GM18499 (cell line): ENCODE results near the gene LAMA5.
"Not testable (repeated sequence)": the region's sequence is repeated elsewhere in the genome, so short reads cannot be mapped to it uniquely, and the experiment has no call there.

Experiments
- ATAC-seq: cut with Tn5 transposase; IDR thresholded peaks from one replicate; pipeline ENCODE4 v1.9.1; 2021; ENCODE audit warnings: moderate number of reproducible peaks; ENCODE audit not compliant: insufficient read depth, unreplicated experiment

The LAMA5 gene

GRCh38 chr20:62389601-62390087 is 22.5 kb upstream of the LAMA5 start:
- ATAC-seq: no peak

- no peak for ATAC-seq
Measured at GRCh38 chr20:62388839-62389600, 21.9 kb upstream of the LAMA5 start.

DNA sequence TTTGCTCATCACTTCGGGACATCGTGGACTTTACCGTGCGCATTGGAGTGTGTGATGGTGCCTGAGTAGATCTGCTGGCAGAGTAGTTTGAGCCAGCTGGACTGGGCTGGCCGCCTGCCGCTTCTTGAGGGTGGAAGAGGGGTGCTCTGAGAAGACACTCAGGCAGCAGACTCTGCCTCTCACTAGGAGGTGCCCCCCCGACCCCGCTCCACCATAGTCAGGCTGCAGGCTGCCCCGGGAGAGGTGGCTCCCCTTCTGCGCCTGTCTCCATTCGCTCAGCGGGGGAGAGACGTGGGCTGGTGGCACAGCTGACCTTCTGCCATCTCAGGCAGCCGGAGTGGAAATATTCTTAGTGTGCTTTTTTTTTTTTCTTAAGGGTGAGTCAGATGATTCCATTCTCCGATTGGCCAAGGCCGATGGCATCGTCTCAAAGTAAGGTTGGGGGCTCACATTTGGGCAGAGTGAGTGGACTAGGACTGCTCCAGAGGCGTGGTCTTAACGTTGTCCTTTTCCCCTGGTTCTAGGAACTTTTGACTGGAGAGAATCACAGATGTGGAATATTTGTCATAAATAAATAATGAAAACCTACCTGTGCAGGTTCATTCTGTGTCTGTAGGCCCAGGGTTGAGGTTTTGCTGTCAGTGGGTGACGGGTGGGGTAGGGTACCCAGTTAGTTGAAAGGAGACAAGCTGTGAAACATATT is 21.0 kb upstream of the LAMA5 start:
- ATAC-seq: no peak

DNA sequence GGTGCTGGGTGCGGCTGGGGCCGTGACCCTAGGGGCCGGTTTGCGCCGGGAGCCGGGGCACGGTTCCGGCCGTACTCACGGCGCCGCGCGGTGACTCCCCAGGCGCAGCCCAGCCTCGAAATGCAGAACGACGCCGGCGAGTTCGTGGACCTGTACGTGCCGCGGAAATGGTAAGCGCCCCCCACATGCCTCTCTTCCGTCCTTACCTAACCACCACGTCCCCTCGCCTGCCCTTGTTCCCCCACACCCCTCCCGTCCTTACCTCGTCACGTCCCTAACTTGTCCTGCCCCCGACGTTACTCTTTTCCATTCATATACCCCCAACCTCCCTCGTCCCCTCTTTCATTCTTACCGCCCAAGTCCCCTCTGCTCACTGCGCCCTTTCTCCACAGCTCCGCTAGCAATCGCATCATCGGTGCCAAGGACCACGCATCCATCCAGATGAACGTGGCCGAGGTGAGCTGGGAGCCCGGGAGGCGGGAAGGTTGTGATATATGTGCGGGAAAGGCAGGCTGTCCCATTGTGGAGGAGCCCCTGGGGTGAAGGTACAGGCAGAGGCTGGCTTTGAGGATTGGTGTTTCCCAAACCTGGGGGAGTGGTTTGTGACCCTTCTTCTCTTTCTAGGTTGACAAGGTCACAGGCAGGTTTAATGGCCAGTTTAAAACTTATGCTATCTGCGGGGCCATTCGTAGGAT is 20.3 kb upstream of the LAMA5 start:
- no peak for ATAC-seq

GRCh38 chr20:62386383-62387218 is 19.5 kb upstream of the LAMA5 start, which contains the start of gene RPS21:
Gene RPS21 (plus strand): TSS chr20:62387103. CDS start chr20:62387339, 236 bp downstream.
- ATAC-seq: peak; percentile 63

GRCh38 chr20:62382306-62383198 is 15.4 kb upstream of the LAMA5 start:
- no peak for ATAC-seq

DNA sequence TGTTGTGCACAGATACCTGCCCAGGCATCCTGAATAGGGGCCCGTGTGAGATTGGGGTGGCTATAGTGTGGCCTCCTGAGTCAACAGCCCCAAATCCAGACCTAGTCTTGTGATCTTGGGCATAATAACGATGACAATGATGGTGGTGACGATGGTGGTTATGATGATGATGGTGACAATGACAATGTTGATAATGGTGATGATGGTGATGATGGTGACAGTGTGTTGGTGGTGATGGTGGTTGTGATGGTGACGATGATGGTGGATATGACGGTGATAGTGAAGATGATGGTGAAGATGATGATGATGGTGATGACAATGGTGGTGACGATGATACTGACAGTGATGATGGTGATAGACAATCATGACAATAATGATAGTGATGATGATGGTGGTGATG is 14.7 kb upstream of the LAMA5 start:
- no peak for ATAC-seq

DNA sequence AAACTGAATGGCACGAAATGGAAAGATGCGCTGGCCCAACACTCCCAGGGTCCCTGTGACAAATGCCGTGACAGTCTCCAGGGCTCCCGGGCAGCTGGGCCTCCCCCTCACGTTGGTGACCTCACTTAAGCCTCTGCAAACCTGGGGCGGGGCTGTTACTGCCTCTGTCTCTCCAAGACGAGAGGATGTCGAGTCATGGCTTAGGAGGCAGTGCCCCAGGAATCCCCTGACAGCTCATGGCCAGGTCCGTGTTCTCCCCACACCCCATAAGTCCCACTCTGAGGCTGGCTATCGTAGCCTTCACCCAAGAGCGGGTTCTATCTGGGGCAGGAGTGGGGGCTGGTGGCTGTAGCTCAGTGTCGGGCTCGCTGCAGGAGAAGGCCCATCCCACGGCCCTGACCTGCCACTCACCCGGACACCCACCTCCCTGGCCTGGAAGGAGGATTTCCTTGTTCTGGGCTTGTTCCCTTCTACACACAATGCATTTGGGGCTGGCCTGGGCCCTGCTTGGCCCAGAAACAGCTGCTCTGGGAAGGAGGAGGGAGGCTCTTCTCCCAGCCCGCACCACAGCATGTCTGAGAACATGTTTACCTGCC is 14.2 kb upstream of the LAMA5 start:
- ATAC-seq: no peak

DNA sequence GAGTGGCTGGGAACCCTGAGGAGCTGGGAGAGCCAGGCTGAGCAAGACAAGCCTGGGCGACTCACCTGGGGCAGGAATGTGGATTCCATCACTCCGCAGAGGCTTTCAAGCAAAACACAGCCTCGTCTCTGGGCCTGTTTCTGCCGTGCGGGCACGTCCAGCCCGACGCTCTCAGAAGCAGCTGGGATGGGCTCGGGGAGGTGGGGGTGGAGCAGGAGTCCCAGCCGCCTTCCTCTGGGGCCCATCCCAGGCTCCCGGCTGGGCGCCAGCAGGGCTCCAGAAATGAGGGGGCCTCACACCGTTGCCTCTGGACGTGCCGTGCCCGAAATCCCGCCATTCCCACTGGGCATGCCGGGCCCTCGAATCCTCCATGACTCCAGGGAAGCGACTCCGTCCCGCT is 11.1 kb upstream of the LAMA5 start:
- no peak for ATAC-seq

- no peak for ATAC-seq
Measured at GRCh38 chr20:62377615-62378178, 10.6 kb upstream of the LAMA5 start.

- no peak for ATAC-seq
Measured at GRCh38 chr20:62377064-62377461, 10.0 kb upstream of the LAMA5 start.

DNA sequence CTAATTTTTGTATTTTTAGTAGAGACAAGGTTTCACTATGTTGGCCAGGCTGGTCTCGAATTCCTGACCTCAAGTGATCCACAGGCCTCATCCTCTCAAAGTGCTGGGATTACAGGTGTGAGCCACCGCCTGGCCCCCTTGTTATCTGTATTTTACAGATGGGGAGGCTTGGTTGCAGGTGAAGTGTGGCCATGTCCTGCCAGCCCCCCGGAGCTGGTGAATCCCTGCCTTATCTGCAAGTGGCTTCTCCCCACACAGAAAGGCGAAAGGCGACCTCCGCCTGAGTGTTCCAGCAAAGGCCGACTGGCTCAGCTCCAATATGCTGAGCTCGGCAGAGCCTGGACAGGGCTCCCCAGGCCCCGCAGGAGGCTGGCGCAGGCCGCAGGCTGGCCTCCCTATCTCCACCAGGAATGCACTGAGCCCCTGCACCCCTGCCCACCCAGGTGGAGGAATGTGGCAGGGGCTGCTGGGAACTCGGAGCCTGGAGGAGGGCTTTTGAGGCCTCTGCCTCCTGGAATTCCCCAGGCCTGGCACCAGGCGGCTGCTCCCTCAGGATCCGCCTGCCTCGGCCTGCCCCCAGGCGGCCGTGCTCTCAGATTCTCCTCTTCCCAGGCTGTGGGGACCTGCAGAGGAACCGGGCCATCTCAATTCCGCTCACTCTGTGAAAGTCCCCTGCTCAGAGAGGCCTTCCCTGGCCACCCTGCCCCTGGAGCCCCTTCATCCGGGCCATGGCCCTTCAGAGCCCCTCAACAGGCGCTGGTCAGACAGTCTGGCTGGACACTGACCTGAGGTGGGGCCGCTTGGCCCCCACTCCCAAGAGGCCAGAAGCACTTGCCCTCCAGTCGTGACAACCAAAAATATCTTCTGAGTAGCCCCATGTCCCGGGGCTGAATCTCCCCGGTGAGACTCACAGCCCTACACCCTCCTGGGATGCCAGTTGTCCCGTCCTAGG is 9.3 kb upstream of the LAMA5 start:
- ATAC-seq: no peak

- no peak for ATAC-seq
Measured at GRCh38 chr20:62374331-62375152, 7.4 kb upstream of the LAMA5 start.

DNA sequence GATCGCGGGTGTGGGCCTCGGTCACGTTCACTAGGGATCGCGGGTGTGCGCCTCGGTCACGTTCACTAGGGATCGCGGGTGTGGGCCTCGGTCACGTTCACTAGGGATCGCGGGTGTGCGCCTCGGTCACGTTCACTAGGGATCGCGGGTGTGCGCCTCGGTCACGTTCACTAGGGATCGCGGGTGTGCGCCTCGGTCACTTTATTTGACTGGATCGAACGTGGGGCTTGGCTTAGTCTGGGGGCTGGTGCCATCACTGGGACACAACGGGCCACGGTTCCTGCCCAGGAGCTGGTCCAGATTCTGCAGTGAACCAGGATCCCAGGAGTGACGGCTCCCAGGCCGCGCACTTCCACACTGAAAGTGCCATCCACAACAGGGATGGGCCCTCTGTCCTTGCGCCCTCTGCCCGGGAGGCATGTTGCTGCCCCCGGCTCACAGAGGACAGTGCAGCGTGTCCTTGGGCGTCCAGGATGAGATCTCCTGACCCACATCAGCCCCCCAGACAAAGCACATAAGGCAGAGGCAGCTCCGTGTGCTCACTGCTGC is 6.6 kb upstream of the LAMA5 start:
- not testable (repeated sequence) for ATAC-seq

DNA sequence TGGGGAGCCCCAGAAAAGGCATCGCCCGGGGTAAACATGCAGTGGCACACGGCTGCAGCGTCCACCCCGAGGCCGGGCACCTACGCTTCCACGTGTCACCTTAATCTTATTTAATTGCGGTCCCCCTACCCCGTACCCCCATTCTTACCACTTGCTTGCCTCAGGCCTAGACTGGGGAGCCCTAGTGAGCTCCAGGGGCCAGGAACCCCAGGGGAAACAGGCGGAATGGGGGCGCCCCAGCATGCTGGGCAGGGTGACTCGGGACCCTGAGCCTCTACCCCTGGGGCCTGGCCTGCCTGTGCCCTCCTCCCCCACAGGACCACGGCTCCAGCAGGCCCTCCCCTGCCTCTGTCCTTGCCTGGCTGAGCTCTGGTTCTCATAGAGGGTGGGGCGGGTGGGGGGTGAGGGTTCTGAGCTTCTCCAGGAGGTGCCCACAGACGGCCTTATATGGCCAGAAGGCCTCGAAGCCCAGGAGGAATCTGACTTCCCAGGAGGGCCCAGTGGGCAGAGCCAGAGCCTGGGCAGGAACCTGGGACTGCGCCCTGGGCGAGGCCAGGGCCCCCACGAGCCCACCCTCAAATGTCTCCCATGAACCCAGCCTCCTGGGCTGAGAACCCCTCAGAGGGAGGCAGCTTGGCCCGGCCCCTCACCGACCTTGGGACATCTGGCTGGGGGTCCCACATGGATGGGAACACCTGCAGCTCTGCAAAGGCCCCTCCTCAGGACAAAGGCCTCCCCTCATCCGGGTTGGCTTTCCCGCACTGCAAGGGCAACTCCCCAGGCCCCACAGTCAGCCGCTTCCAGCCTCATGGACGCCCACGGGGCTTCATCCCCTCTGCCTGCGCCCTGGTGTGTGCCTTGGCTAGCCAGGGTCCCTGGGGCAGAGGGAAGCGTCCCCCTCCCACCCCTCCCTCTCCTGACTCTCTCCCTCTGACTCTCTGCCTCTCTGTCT is 5.2 kb upstream of the LAMA5 start:
- no peak for ATAC-seq
